AG09309 (cell line): ENCODE data around the gene WNT3.
"Not testable (repeated sequence)": the region's sequence is repeated elsewhere in the genome, so short reads cannot be mapped to it uniquely, and the experiment has no call there.

Experiments
- DNase-seq: peaks from one replicate; pipeline ENCODE4 v3.0.0-alpha.2; 2010; ENCODE audit warnings: low read depth
- H3K4me3 ChIP-seq: 2 replicates; pipeline ENCODE4 v1.5.1; 2011; ENCODE audit warnings: mild to moderate bottlenecking, low read depth, low read length, moderate library complexity; ENCODE audit not compliant: control insufficient read depth
- TF ChIP-seq, protein P1 (sequence below): IDR thresholded peaks from 2 replicates; pipeline ENCODE4 v1.5.1; 2011; ENCODE audit warnings: mild to moderate bottlenecking, low read depth, low read length, inconsistent platforms; ENCODE audit not compliant: insufficient read depth, control insufficient read depth; ENCODE audit errors: missing control alignments

The WNT3 gene

DNA sequence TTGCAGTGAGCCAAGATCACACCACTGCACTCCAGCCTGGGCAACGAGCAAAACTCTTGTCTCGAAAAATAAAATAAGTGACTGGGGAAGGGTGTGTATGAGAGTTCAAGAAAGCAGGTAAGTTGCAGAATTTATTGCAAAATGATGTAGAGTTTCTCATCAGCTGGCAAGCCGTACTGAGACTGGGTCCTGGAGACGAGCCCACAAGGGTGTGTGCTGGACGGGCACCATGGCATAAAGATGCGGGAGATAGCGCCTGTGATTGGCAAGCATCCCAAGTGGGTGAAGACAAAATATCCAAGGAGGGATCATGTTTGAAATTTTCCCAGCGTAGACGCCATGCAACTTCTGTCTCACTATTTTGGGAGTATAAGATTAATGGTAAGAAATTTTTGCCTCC lies 59.4 kb downstream of the WNT3 start:
- no peak for DNase-seq
- no peak overlapping the region for H3K4me3 ChIP-seq
- TF ChIP-seq, protein P1, sequence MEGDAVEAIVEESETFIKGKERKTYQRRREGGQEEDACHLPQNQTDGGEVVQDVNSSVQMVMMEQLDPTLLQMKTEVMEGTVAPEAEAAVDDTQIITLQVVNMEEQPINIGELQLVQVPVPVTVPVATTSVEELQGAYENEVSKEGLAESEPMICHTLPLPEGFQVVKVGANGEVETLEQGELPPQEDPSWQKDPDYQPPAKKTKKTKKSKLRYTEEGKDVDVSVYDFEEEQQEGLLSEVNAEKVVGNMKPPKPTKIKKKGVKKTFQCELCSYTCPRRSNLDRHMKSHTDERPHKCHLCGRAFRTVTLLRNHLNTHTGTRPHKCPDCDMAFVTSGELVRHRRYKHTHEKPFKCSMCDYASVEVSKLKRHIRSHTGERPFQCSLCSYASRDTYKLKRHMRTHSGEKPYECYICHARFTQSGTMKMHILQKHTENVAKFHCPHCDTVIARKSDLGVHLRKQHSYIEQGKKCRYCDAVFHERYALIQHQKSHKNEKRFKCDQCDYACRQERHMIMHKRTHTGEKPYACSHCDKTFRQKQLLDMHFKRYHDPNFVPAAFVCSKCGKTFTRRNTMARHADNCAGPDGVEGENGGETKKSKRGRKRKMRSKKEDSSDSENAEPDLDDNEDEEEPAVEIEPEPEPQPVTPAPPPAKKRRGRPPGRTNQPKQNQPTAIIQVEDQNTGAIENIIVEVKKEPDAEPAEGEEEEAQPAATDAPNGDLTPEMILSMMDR, result no peak

DNA sequence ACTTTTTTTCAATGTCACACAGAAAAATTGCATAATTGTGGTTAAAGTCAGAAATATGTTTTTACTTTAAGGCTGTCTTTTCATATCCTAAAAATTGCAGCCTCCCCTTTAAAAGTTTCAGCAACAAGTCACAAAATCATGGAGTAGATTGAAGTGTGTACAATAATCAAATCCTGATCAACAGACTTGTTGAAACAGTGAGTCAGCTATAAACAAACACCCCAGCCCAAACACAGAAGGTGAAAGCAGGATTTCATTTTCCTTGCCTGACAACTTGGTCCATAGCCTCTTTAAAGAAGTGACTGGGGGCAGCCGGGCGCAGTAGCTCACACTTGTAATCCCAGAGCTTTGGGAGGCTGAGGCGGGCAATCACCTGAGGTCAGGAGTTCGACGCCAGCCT lies 59.9 kb downstream of the WNT3 start:
- TF ChIP-seq, protein P1, result no peak
- no peak overlapping the region for H3K4me3 ChIP-seq
- no peak for DNase-seq

DNA sequence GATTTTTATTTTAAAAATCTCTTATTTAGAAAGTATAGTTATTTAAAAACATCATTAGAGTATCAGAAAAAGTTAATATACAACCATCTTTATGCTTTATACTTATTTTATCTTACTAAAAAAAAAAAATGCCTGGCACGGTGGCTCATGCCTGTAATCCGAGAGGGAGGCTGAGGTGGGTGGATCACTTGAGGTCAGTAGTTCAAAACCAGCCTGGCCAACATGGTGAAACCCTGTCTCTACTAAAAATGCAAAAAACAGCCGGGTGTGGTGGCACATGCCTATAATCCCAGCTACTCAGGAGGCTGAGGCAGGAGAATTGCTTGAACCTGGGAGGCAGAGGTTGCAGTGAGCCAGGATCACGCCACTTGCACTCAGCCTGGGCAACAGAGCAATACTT lies 60.9 kb downstream of the WNT3 start:
- not testable (repeated sequence) for DNase-seq, H3K4me3 ChIP-seq

DNA sequence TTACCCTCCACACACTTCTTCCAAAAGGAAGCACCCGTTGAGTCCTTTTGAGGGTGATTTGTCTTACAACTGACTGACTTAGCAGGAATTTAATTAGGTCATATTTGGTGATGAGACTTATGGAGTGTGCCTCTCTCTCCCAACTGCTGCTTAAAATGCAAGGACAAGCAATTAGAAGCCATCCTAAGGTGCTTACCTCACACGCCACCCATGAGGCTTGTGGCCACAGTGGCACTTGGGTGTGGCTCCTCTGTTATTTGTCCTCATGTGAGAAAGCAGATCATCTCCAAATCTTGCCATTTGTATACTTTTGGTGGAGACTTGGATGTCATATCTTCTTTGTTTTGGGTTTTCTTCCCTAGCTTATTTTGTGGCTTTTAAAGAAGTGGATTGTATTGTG lies 61.6 kb downstream of the WNT3 start:
- H3K4me3 ChIP-seq, result no peak overlapping the region
- TF ChIP-seq, protein P1, result no peak
- DNase-seq, result no peak

DNA sequence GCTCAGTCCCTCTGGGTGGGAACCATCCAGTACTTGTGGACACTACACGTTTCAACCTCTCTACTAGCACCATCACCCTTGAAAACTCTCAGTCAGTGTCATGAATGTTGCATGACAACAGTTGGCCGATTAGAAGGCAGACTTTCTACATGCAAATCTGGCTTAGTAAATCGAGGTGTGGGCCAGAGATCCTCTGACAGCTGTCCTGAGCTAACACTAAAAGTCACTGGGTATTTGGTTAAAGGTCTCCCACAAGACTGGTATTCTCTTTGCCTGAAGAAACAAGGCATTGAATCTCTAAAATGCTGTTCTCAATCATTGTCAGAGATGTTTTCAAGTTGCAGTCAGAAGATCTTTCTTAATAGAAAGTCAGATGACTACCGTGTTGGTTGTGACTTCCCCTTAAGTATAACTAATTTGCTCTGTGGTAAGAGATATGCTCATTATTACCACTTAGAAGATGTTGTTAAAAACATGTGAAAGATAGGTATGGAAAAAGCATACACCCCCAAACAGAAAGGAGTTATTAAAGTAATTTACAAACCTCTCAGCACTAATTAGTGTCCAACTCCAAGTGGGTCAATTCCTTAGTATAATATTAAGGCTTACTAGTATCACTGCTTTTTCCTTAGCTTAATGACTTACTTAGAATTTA lies 62.3 kb downstream of the WNT3 start:
- H3K4me3 ChIP-seq, result no peak overlapping the region
- TF ChIP-seq, protein P1, result no peak
- DNase-seq, result no peak

DNA sequence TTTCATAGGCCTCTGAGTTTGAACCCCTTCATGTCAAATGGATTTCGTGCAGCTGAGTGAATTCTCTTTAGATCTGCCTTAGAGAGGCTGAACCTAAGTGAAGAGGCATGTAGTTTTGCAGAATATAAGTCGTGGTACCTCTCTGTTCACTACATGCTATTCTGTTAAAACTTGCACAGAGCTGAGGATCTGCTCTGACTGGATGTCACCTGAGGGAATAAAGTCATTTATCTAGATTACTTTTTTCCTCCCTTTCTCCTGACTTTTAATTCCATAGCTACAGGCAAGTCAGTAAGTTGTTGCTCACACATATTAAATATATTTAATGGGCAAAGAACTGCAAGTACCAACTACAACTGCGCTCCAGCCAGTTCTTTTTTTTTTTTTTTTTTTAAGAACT lies 64.7 kb downstream of the WNT3 start:
- DNase-seq, result no peak
- no peak overlapping the region for H3K4me3 ChIP-seq
- TF ChIP-seq, protein P1, result no peak

DNA sequence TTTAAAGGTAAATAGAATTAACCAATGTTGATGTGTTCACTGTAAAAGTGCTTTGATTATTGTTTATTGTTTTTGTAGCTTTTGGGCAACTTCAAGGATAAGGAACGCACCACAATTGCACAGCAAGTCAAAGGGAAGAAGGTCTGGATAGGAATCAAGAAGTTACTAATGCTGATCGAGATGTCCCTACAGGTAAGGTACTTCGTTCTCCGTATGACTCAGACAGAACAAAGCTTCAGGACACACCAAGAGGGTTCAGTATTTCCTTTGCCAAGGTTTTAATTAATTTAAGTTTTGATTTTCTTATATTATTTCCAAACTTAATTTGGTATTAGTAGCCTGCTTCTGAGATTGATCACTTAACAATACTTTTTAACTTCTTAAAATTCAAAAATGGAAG lies 67.1 kb downstream of the WNT3 start:
- no peak overlapping the region for H3K4me3 ChIP-seq
- TF ChIP-seq, protein P1, result no peak

More for the DNA sequence above, 67.1 kb downstream of the WNT3 start:
- DNase-seq, result no peak
